HK-2 (cell line): Measurements from ENCODE around the gene PIK3C3.

Experiments
- DNase-seq: peaks from one replicate; pipeline ENCODE4 v3.0.0-alpha.2; 2018; ENCODE audit not compliant: unreplicated experiment

PIK3C3 gene

DNA sequence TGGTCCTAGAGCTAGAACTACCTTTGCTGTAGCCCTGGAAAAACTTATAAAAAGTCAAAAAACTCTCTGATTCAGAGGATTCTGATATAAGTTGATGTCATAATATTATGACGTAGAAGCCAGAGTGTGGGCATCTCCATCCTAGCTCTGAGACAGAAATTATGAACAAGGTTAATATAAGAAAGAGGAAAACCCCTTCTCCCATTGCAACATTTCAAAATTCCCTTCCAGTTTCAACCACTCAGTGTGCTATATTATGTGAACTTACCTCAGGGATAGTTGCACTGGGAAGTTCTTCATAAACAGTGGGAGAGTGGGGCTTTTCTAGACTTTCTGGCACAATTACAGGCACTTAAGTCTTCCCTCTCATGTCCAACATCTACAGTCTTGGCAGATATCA, 171.6 kb downstream of the PIK3C3 start:
- no peak for DNase-seq

- no peak for DNase-seq
These were observed 176.3 kb downstream of the PIK3C3 start for GRCh38 chr18:42131066-42131929.

- DNase-seq, result no peak
These were observed 176.9 kb downstream of the PIK3C3 start for GRCh38 chr18:42131930-42132244.
